GM12874 (cell line): ENCODE data around the gene RNF168.

Source experiments
- CTCF ChIP-seq: IDR thresholded peaks from 2 replicates; pipeline ENCODE4 v1.5.1; 2011; ENCODE audit warnings: low read depth, mild to moderate bottlenecking, control low read depth, low read length, moderate library complexity; ENCODE audit not compliant: insufficient read depth

RNF168 gene

GRCh38 chr3:196503196-196504076, at the start of gene RNF168:
RNF168 (minus strand) TSS chr3:196503768; CDS start chr3:196503173, 595 bp downstream.
- TF ChIP-seq CTCF, result no peak

- TF ChIP-seq CTCF, result no peak
Observed at GRCh38 chr3:196552253-196552652, 48.7 kb upstream of the RNF168 start.

GRCh38 chr3:196547067-196547466, 43.5 kb upstream of the RNF168 start:
- no peak for TF ChIP-seq CTCF

- no peak for TF ChIP-seq CTCF
Observed at GRCh38 chr3:196546537-196546936, 43.0 kb upstream of the RNF168 start.

- no peak for TF ChIP-seq CTCF
Observed at GRCh38 chr3:196544491-196544992, 41.0 kb upstream of the RNF168 start.

- TF ChIP-seq CTCF, result no peak
Observed at GRCh38 chr3:196541684-196542445, 38.3 kb upstream of the RNF168 start.

GRCh38 chr3:196537319-196537984, 33.9 kb upstream of the RNF168 start:
- TF ChIP-seq CTCF, result peak; percentile 45; the same call in 1 of the 2 replicates
